ENCODE results near the gene NFYC.

- TF ChIP-seq YY2 (tag by site-specific recombination; IDR thresholded peaks at IDR 0.05) (no peak), CTCF (tag by site-specific recombination; IDR thresholded peaks at IDR 0.05) (no peak), BCL11A (tag by site-specific recombination; IDR thresholded peaks at IDR 0.05; ENCODE audit: low read depth) (no peak), ZNF24 (tag by site-specific recombination; IDR thresholded peaks at IDR 0.05) (no peak), ELK4 (IDR thresholded peaks at IDR 0.05; ENCODE audit: borderline replicate concordance, low read depth, low read length) (no peak), ZNF292 (tag by site-specific recombination; IDR thresholded peaks at IDR 0.05; ENCODE audit: borderline replicate concordance, low read depth) (no peak), ZBTB49 (tag by site-specific recombination; IDR thresholded peaks at IDR 0.05; ENCODE audit: low read depth) (no peak)
Measured at GRCh38 chr1:40706626-40707025, 15.1 kb downstream of the NFYC start.

Data from HEK293 (cell line).